Erythroblast (primary cell): ENCODE results near the gene CCDC194.

ENCODE experiments used
- GATA1 ChIP-seq: IDR thresholded peaks from 2 replicates; pipeline ENCODE4 v1.6.1; 2011; ENCODE audit warnings: low read depth, mild to moderate bottlenecking, control low read depth, low read length, moderate library complexity
- POLR2A ChIP-seq: IDR thresholded peaks from 2 replicates; pipeline ENCODE4 v1.6.1; 2011; ENCODE audit warnings: mild to moderate bottlenecking, low read length

DNA sequence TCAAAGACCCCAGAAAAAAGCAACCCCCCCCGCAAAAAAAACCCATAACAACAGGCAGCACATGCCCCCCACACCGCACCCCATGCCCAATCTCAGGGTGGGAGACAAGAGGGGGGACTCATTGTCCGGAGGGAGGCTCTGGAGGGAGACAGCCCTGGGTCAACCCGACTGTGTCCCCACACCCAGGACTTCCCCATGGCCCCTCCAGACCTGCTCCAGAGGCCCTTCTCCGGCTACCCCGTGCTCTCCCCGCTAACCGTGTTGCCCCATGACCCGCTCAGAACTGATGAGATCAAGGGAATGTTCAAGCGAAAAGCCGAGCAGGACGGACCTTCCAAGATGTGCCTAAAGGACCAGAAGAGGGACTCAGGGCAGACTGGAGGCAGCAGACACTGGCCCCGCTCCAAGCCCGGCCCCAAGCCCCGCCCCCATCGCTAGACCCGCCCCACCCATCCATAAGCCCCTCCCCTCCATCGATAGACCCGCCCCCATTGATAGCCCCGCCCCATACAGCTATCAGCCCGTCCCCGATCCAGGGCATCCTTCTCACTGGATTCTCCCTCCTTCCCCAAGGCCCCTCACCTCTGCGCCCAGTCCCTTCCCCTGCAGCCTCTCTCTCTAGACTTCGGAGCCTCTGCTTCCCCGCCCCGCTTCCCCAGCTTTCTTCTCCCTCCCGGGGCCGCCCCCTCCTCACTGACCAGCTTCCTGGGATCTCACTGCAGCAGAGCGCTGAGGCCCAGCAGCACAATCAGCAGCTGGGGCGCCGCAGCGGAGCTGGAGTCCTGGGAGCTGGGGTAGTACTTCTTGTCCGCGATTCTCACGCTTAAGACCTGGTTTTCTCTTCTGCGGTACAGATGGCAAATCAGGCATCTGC is 9.2 kb upstream of the CCDC194 start:
- TF ChIP-seq POLR2A (no peak), GATA1 (no peak)
